ENCODE data around the gene KLK4. TPM values are rescaled to one million over a fixed set of nuclear protein-coding genes. Genes with fewer than 3 reads are reported as not detected.

The KLK4 gene
- total and polyA plus RNA-seq, 2 of the 4 experiments (the other 2 are of a cell fraction): not detected

- H3K4me2 ChIP-seq (ENCODE audit: low read depth, low read length): no peak overlapping the region
- no peaks in the 10 kb centered on the region for H4K20me1 ChIP-seq (ENCODE audit: insufficient read depth, low read length)
- H4K5ac ChIP-seq (ENCODE audit: low read depth, low read length): no peak overlapping the region
- H3K9me1 ChIP-seq (ENCODE audit: insufficient read depth, low read length): no peaks in the 10 kb centered on the region
- in situ Hi-C loops (cut with MboI; ENCODE audit: low sequenced_read_pairs) (no loop called here), dilution Hi-C loops (cut with HindIII; ENCODE audit: low sequenced_read_pairs, unreplicated experiment) (no loop called here), intact Hi-C loops (cut with micrococcal nuclease) (loop anchor here (5.0 kb wide), 1 partner anchor 165 kb away; no protein-coding TSS in a partner anchor)
- no peak overlapping the region for H3K4ac ChIP-seq (ENCODE audit: low read depth, low read length)
- H3K4me1 ChIP-seq (ENCODE audit: control insufficient read depth, insufficient read depth, low read length): no peaks in the 10 kb centered on the region
- no peak overlapping the region for H2AK5ac ChIP-seq (ENCODE audit: low read depth, low read length)
- H3K23ac ChIP-seq (ENCODE audit: low read depth, low read length): no peak overlapping the region
- H4K8ac ChIP-seq (ENCODE audit: low read depth in 2 of 2, low read length in 2 of 2): no peak overlapping the region
- no peak for ATAC-seq (ENCODE audit: low read depth)
- no peaks in the 10 kb centered on the region for H3K79me1 ChIP-seq (ENCODE audit: low read depth in 1 of 2, low read length in 2 of 2)
- no peak overlapping the region for H2BK15ac ChIP-seq (ENCODE audit: low read depth, low read length)
- H2BK20ac ChIP-seq (ENCODE audit: low read depth, low read length): no peak overlapping the region
- H3K9me3 ChIP-seq (ENCODE audit: control insufficient read depth, insufficient read depth, low read length): no peaks in the 10 kb centered on the region
- H2AK9ac ChIP-seq (replicated peaks; ENCODE audit: low read depth, low read length, poor library complexity): no peak overlapping the region
- no peak overlapping the region for H3K56ac ChIP-seq (ENCODE audit: extremely low read depth, insufficient read depth, low read length)
- ChIA-PET CTCF (interaction anchor here (0.6 kb wide), 1 partner anchor 57 kb away, joined by 3 read pairs; no protein-coding TSS in a partner anchor), POLR2A (ENCODE audit: unreplicated experiment) (no interaction called here)
- H3K4me3 ChIP-seq (ENCODE audit: insufficient read depth, low read depth, low read length): no peak overlapping the region
- no peak overlapping the region for H4K91ac ChIP-seq (ENCODE audit: insufficient read depth, low read depth, low read length)
- TF ChIP-seq MAFK (IDR thresholded peaks at IDR 0.05; ENCODE audit: low read depth, low read length) (no peak), CTCF (conservative IDR thresholded peaks at IDR 0.05; ENCODE audit: low read depth, low read length) (no peak), ELK1 (IDR thresholded peaks at IDR 0.05; ENCODE audit: borderline replicate concordance, low read depth, low read length) (no peak), POLR2A (IDR thresholded peaks at IDR 0.05; ENCODE audit: low read depth, low read length) (no peak), MXI1 (IDR thresholded peaks at IDR 0.05; ENCODE audit: borderline replicate concordance, low read depth, low read length) (no peak), CHD1 (IDR thresholded peaks at IDR 0.05; ENCODE audit: low read depth, low read length) (no peak), BHLHE40 (IDR thresholded peaks at IDR 0.05; ENCODE audit: low read depth, low read length) (no peak), CEBPB (IDR thresholded peaks at IDR 0.05; ENCODE audit: low read depth, low read length) (no peak), RCOR1 (IDR thresholded peaks at IDR 0.05; ENCODE audit: insufficient replicate concordance, low read length) (no peak), MAZ (IDR thresholded peaks at IDR 0.05; ENCODE audit: borderline replicate concordance, low read depth, low read length) (no peak), RAD21 (IDR thresholded peaks at IDR 0.05; ENCODE audit: low read length) (no peak), USF2 (IDR thresholded peaks at IDR 0.05; ENCODE audit: low read depth, low read length) (no peak), NFE2L2 (IDR thresholded peaks at IDR 0.05; ENCODE audit: low read depth, low read length) (no peak), FOS (IDR thresholded peaks at IDR 0.05; ENCODE audit: low read depth, low read length) (no peak), RFX5 (IDR thresholded peaks at IDR 0.05; ENCODE audit: low read depth, low read length) (no peak), SMC3 (IDR thresholded peaks at IDR 0.05; ENCODE audit: low read depth, low read length) (no peak)
- H3K14ac ChIP-seq (replicated peaks; ENCODE audit: low read depth, low read length): no peak overlapping the region
- no peak overlapping the region for H2BK5ac ChIP-seq (ENCODE audit: low read depth, low read length, poor library complexity, severe bottlenecking)
- H2AFZ ChIP-seq (replicated peaks; ENCODE audit: low read length, poor library complexity): no peak overlapping the region
- no peak overlapping the region for H3K9ac ChIP-seq (ENCODE audit: low read depth, low read length)
- no TSS peak for BruUV-seq (replicated peaks)
- DNase-seq: no peak
- no peaks in the 10 kb centered on the region for H3K27me3 ChIP-seq (ENCODE audit: control insufficient read depth, insufficient read depth, low read length)
- H3K27ac ChIP-seq (ENCODE audit: insufficient read depth, low read length): no peak overlapping the region
- H3K18ac ChIP-seq (ENCODE audit: low read depth, low read length): no peak overlapping the region
- H3K36me3 ChIP-seq (ENCODE audit: control insufficient read depth, insufficient read depth, low read length): no peaks in the 10 kb centered on the region
- no peak overlapping the region for H2BK120ac ChIP-seq (ENCODE audit: low read depth, low read length)
- WGBS, 2 experiments (ENCODE audit: extremely low coverage in 2 of 2, insufficient read length in 1 of 2): 67% methylated on average over 1 of the region's 4 CpGs; no CpG with 5 or more reads in 1 of the 2 experiments
Measured at GRCh38 chr19:50932690-50933083, 21.5 kb upstream of the KLK4 start.

All from IMR-90 (cell line).